IMR-90 (cell line): ENCODE measurements around the gene SAP30BP. TPM values are rescaled to one million over a fixed set of nuclear protein-coding genes. Genes with fewer than 3 reads are reported as not detected.

Source experiments
- ATAC-seq: fragments of 200-7000 bp; cut with Tn5 transposase; 2 replicates; pipeline ENCODE4 v1.9.1; 2020; ENCODE audit warnings: low read depth, mild to moderate bottlenecking, moderate library complexity
- BruUV-seq: library from RNA; stranded (reverse); fragments of 400-500 nt; replicated peaks from 2 replicates; lab custom pipeline; 2021; lab: Mats Ljungman, UMichigan
- CTCF ChIA-PET: fragments of 300-600 bp; formaldehyde crosslinking; extraction: SDS; loops from one replicate; lab custom pipeline; 2021; ENCODE audit warnings: antibody characterized with exemption; lab: Yijun Ruan, JAX
- POLR2A ChIA-PET: fragments of 300-600 bp; sonication (Branson Sonifier 250); formaldehyde crosslinking; loops from one replicate; lab custom pipeline; 2022; ENCODE audit warnings: antibody characterized with exemption; ENCODE audit not compliant: unreplicated experiment; lab: Charles Lee
- DNase-seq: peaks from one replicate; pipeline ENCODE4 v3.0.0; 2013
- H2AFZ ChIP-seq: replicated peaks from 2 replicates; pipeline ENCODE3; 2013; ENCODE audit warnings: low read length, mild to moderate bottlenecking; ENCODE audit not compliant: poor library complexity
- H2AK5ac ChIP-seq: 2 replicates; pipeline ENCODE4 v1.6.1; 2013; ENCODE audit warnings: low read depth, low read length, inconsistent platforms
- H2AK9ac ChIP-seq: replicated peaks from 2 replicates; pipeline ENCODE3; 2013; ENCODE audit warnings: mild to moderate bottlenecking, low read depth, low read length, moderate library complexity; ENCODE audit not compliant: poor library complexity
- H2BK120ac ChIP-seq: 2 replicates; pipeline ENCODE4 v1.6.1; 2013; ENCODE audit warnings: low read depth, low read length, inconsistent platforms
- H2BK15ac ChIP-seq: 3 replicates; pipeline ENCODE4 v1.6.1; 2013; ENCODE audit warnings: low read depth, low read length, inconsistent platforms
- H2BK20ac ChIP-seq: 2 replicates; pipeline ENCODE4 v1.6.1; 2013; ENCODE audit warnings: low read depth, mild to moderate bottlenecking, inconsistent platforms, low read length, moderate library complexity
- H2BK5ac ChIP-seq: 2 replicates; pipeline ENCODE4 v1.6.1; 2013; ENCODE audit warnings: mild to moderate bottlenecking, low read depth, low read length, inconsistent platforms; ENCODE audit not compliant: poor library complexity, severe bottlenecking
- H3K14ac ChIP-seq: replicated peaks from 2 replicates; pipeline ENCODE4 v1.6.1; 2013; ENCODE audit warnings: low read depth, low read length, inconsistent platforms
- H3K18ac ChIP-seq: 2 replicates; pipeline ENCODE4 v1.6.1; 2013; ENCODE audit warnings: low read depth, low read length, control low read depth
- H3K23ac ChIP-seq: 2 replicates; pipeline ENCODE4 v1.6.1; 2013; ENCODE audit warnings: low read depth, low read length, inconsistent platforms
- H3K27ac ChIP-seq: 2 replicates; pipeline ENCODE4 v1.5.1; 2013; ENCODE audit warnings: mild to moderate bottlenecking, control low read depth, low read length; ENCODE audit not compliant: insufficient read depth
- H3K27me3 ChIP-seq: 2 replicates; pipeline ENCODE4 v1.6.1; 2013; ENCODE audit warnings: low read length; ENCODE audit not compliant: control insufficient read depth, insufficient read depth
- H3K36me3 ChIP-seq: 2 replicates; pipeline ENCODE4 v1.6.1; 2013; ENCODE audit warnings: low read length, mixed read lengths; ENCODE audit not compliant: control insufficient read depth, insufficient read depth
- H3K4ac ChIP-seq: 2 replicates; pipeline ENCODE4 v1.6.1; 2013; ENCODE audit warnings: low read depth, low read length, inconsistent platforms
- H3K4me1 ChIP-seq: 2 replicates; pipeline ENCODE4 v1.6.1; 2013; ENCODE audit warnings: low read length, mixed read lengths; ENCODE audit not compliant: control insufficient read depth, insufficient read depth
- H3K4me2 ChIP-seq: 2 replicates; pipeline ENCODE4 v1.6.1; 2013; ENCODE audit warnings: low read depth, mild to moderate bottlenecking, control low read depth, low read length, moderate library complexity
- H3K4me3 ChIP-seq: 2 replicates; pipeline ENCODE4 v1.5.1; 2013; ENCODE audit warnings: low read depth, mild to moderate bottlenecking, control low read depth, low read length, moderate library complexity; ENCODE audit not compliant: insufficient read depth
- H3K56ac ChIP-seq: 2 replicates; pipeline ENCODE4 v1.6.1; 2013; ENCODE audit warnings: low read length, inconsistent platforms; ENCODE audit not compliant: insufficient read depth; ENCODE audit errors: extremely low read depth
- H3K79me1 ChIP-seq, 2 experiments: 2 replicates each; pipeline ENCODE4 v1.6.1; 2013; ENCODE audit warnings: low read length in 2 of 2, inconsistent platforms in 1 of 2, low read depth in 1 of 2
- H3K9ac ChIP-seq: 2 replicates; pipeline ENCODE4 v1.6.1; 2013; ENCODE audit warnings: low read depth, low read length, control low read depth
- H3K9me1 ChIP-seq: 2 replicates; pipeline ENCODE4 v1.6.1; 2013; ENCODE audit warnings: low read length, inconsistent platforms; ENCODE audit not compliant: insufficient read depth
- H3K9me3 ChIP-seq: 2 replicates; pipeline ENCODE4 v1.6.1; 2013; ENCODE audit warnings: low read length; ENCODE audit not compliant: control insufficient read depth, insufficient read depth
- H4K20me1 ChIP-seq: 2 replicates; pipeline ENCODE4 v1.6.1; 2013; ENCODE audit warnings: low read length, inconsistent platforms; ENCODE audit not compliant: insufficient read depth
- H4K5ac ChIP-seq: 2 replicates; pipeline ENCODE4 v1.6.1; 2013; ENCODE audit warnings: mild to moderate bottlenecking, low read depth, low read length, control low read depth
- H4K8ac ChIP-seq, 2 experiments: 2 replicates each; pipeline ENCODE4 v1.6.1; 2013; ENCODE audit warnings: low read depth in 2 of 2, low read length in 2 of 2, control low read depth in 1 of 2, inconsistent platforms in 1 of 2
- H4K91ac ChIP-seq: 2 replicates; pipeline ENCODE4 v1.6.1; 2013; ENCODE audit warnings: low read depth, low read length, inconsistent platforms; ENCODE audit not compliant: insufficient read depth
- RCOR1 ChIP-seq: IDR thresholded peaks from 2 replicates; pipeline ENCODE4 v1.6.1; 2012; ENCODE audit warnings: mild to moderate bottlenecking, low read length, improper control_type of control experiment; ENCODE audit not compliant: insufficient replicate concordance
- WGBS, 2 experiments: methylation state at CpG; one replicate each; pipeline versions ENCODE4 v1.1.5 to v1.1.7; 2013; ENCODE audit warnings: missing lambda C conversion rate in 2 of 2; ENCODE audit not compliant: insufficient read length in 1 of 2; ENCODE audit errors: extremely low coverage in 2 of 2; 5-methylcytosine and 5-hydroxymethylcytosine counted together
- dilution Hi-C: fragments of 300-500 bp; cut with HindIII; formaldehyde crosslinking; loops from one replicate; pipeline ENCODE4 v1.14.3; 2018; ENCODE audit warnings: low sequenced_read_pairs; ENCODE audit not compliant: unreplicated experiment
- in situ Hi-C: fragments of 300-500 bp; cut with MboI; formaldehyde crosslinking; loops from 3 replicates; pipeline ENCODE4 v1.14.3; 2019; ENCODE audit warnings: low sequenced_read_pairs, inconsistent platforms, mixed read lengths
- intact Hi-C: fragments of 100-400 bp; cut with micrococcal nuclease; formaldehyde crosslinking; loops from 2 replicates; pipeline ENCODE4 v1.10.0; 2022
- polyA plus RNA-seq, 3 experiments: library from polyadenylated mRNA; depleted of rRNA; stranded (reverse); fragments of >200 nt; gene quantifications; 2 replicates each; pipeline ENCODE4 v1.2.3, GENCODE V29; 2012; ENCODE audit warnings: low replicate concordance in 1 of 3
- total RNA-seq: library from RNA; depleted of rRNA; stranded (reverse); fragments of >200 nt; gene quantifications from 2 replicates; pipeline ENCODE4 v1.2.3, GENCODE V29; 2012

SAP30BP gene
- total and polyA plus RNA-seq, 2 of the 4 experiments (the other 2 are of a cell fraction) = 70.4 to 139 TPM

DNA sequence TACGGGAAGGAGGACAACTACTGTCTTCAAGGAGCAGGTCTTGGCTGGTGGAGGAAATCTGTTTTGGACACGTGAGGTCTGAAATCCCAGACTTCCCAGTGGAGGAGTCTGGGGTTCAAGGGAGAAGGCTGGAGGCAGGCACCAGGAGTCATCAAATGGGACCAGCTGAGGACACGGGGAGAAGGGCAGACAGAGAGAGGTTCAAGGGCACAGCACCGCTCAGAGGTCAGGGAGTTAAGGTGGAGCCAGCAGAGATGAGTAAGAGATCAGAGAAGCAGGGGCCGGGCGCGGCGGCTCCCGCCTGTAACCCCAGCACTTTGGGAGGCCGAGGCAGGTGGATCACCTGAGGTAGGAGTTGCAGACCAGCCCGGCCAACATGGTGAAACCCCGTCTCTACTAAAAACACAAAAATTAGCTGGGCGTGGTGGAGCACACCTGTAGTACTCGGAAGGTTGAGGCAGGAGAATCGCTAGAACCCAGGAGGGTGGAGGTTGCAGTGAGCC, 44.3 kb upstream of the SAP30BP start:
- Histone ChIP-seq H3K4me2 (no peak overlapping the region), H2AFZ (no peak overlapping the region), H3K9ac (no peak overlapping the region), H2AK5ac (no peak overlapping the region), H2BK120ac (no peak overlapping the region), H2BK20ac (no peak overlapping the region), H2AK9ac (no peak overlapping the region), H3K4ac (no peak overlapping the region), H3K4me3 (no peak overlapping the region), H3K18ac (no peak overlapping the region), H3K27ac (no peak overlapping the region), H3K27me3 (peaks cover 9% of the 10 kb centered on the region; the same call in 1 of the 2 replicates), H4K5ac (no peak overlapping the region), H3K36me3 (no peaks in the 10 kb centered on the region), H3K79me1 (no peaks in the 10 kb centered on the region), H4K91ac (no peak overlapping the region), H4K20me1 (no peaks in the 10 kb centered on the region; the same call in 1 of the 2 replicates), H3K4me1 (peaks cover 5% of the 10 kb centered on the region; the same call in 1 of the 2 replicates), H3K14ac (no peak overlapping the region), H3K9me1 (no peaks in the 10 kb centered on the region), H3K56ac (no peak overlapping the region), H2BK15ac (no peak overlapping the region), H3K23ac (no peak overlapping the region), H2BK5ac (no peak overlapping the region), H3K9me3 (no peaks in the 10 kb centered on the region), H4K8ac (no peak overlapping the region)
- ChIA-PET CTCF (interaction anchor here (1.5 kb wide), 1 partner anchor 10 kb away, joined by 5 read pairs; the partner anchor contains the start of gene SMIM5), POLR2A (interaction anchor here (0.6 kb wide), 1 partner anchor 14 kb away, joined by 4 read pairs; no protein-coding TSS in a partner anchor)
- ATAC-seq (no peak), DNase-seq (no peak)
- BruUV-seq = no TSS peak
- WGBS, 2 experiments = 89% methylated on average over 7 of the region's 15 CpGs; no CpG with 5 or more reads in 1 of the 2 experiments
- no peak for TF ChIP-seq RCOR1
- in situ Hi-C loops (no loop called here), intact Hi-C loops (no loop called here), dilution Hi-C loops (no loop called here)
